Measurements from ENCODE around the gene HNRNPDL. TPM values are rescaled to one million over a fixed set of nuclear protein-coding genes. Genes with fewer than 3 reads are reported as not detected.

Gene HNRNPDL
- polyA plus RNA-seq, 1 donor from 2014 or later = 1,146 TPM

DNA sequence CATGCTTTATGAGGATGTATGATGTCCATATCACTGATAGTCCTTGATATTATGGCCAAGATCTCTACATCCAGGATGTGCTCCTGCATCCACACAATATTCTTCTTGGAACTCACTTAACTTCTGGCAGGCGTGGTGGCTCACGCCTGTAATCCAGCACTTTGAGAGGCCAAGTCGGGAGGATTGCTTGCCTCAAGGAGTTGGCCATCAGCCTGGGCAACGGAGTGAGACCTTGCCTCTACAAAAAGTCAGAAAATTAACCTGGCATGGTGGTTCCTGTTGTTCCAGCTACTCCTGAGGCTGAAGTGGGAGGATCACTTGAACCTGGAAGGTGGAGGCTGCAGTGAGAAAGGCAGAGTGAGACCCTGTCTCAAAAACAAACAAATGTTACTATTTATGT is 54.2 kb downstream of the HNRNPDL start:
- TF ChIP-seq EP300 (conservative IDR thresholded peaks at IDR 0.05; ENCODE audit: poor library complexity, severe bottlenecking) = no peak
- no peak for TF ChIP-seq POLR2AphosphoS5 (IDR thresholded peaks at IDR 0.05)
- no peak for TF ChIP-seq MXI1 (conservative IDR thresholded peaks at IDR 0.05; ENCODE audit: poor library complexity, severe bottlenecking)
- TF ChIP-seq CTCF (IDR thresholded peaks at IDR 0.05; ENCODE audit: poor library complexity, severe bottlenecking) = no peak
- TF ChIP-seq SMC3 (conservative IDR thresholded peaks at IDR 0.05; ENCODE audit: poor library complexity) = no peak
- no peak for TF ChIP-seq REST (IDR thresholded peaks at IDR 0.05; ENCODE audit: borderline replicate concordance)
- TF ChIP-seq EZH2 (IDR thresholded peaks at IDR 0.05; ENCODE audit: borderline replicate concordance, insufficient read depth, low read length, poor library complexity, severe bottlenecking) = no peak
- no peak for TF ChIP-seq RAD21 (conservative IDR thresholded peaks at IDR 0.05)
- no peak for TF ChIP-seq TAF1 (IDR thresholded peaks at IDR 0.05; ENCODE audit: low read depth)
- Histone ChIP-seq H3K9ac (ENCODE audit: low read length) (no peak overlapping the region), H3K4me2 (ENCODE audit: low read length) (peak overlapping the region; percentile 67), H3K27me3 (ENCODE audit: insufficient read depth, low read depth, low read length) (no peaks in the 10 kb centered on the region), H3K79me2 (replicated peaks; ENCODE audit: insufficient read depth, low read length) (peaks cover 55% of the 10 kb centered on the region), H3K27ac (ENCODE audit: low read length) (no peak overlapping the region), H3K9me2 (ENCODE audit: insufficient read depth, low read length) (no peaks in the 10 kb centered on the region), H4K20me1 (ENCODE audit: insufficient read depth) (peaks cover 19% of the 10 kb centered on the region), H3K4me3 (ENCODE audit: low read length) (peak overlapping the region; percentile 76), H3K9me3 (ENCODE audit: low read length) (no peaks in the 10 kb centered on the region), H2AFZ (ENCODE audit: low read depth, low read length) (no peak overlapping the region), H3K36me3 (ENCODE audit: insufficient read depth, low read length) (no peaks in the 10 kb centered on the region), H3F3A (ENCODE audit: insufficient read depth, low read length, poor library complexity, severe bottlenecking) (peaks cover 4% of the 10 kb centered on the region)

GRCh38 chr4:82373816-82374625 is 56.2 kb downstream of the HNRNPDL start, which contains the start of gene HNRNPD:
HNRNPD (minus strand) TSS chr4:82373991; CDS start chr4:82373678, 313 bp downstream.
- Histone ChIP-seq H3K4me2 (ENCODE audit: low read length) (peak within 1 kb of the TSS; percentile 48), H3K36me3 (ENCODE audit: insufficient read depth, low read length) (no peaks in the 10 kb centered on the region), H3K4me3 (ENCODE audit: low read length) (peak within 1 kb of the TSS; percentile 76), H3K79me2 (replicated peaks; ENCODE audit: insufficient read depth, low read length) (peaks cover 76% of the 10 kb centered on the region), H3K27me3 (ENCODE audit: insufficient read depth, low read depth, low read length) (no peaks in the 10 kb centered on the region), H2AFZ (ENCODE audit: low read depth, low read length) (peak within 1 kb of the TSS; percentile 95), H3F3A (ENCODE audit: insufficient read depth, low read length, poor library complexity, severe bottlenecking) (peaks cover 4% of the 10 kb centered on the region), H3K9me3 (ENCODE audit: low read length) (no peaks in the 10 kb centered on the region), H3K9ac (ENCODE audit: low read length) (peak within 1 kb of the TSS; percentile 100), H4K20me1 (ENCODE audit: insufficient read depth) (peaks cover 33% of the 10 kb centered on the region), H3K9me2 (ENCODE audit: insufficient read depth, low read length) (no peaks in the 10 kb centered on the region), H3K27ac (ENCODE audit: low read length) (peak within 1 kb of the TSS; percentile 98)
- no peak for TF ChIP-seq EZH2 (IDR thresholded peaks at IDR 0.05; ENCODE audit: borderline replicate concordance, insufficient read depth, low read length, poor library complexity, severe bottlenecking)
- peak; percentile 73 for TF ChIP-seq EP300 (conservative IDR thresholded peaks at IDR 0.05; ENCODE audit: poor library complexity, severe bottlenecking)
- TF ChIP-seq POLR2AphosphoS5 (IDR thresholded peaks at IDR 0.05) = peak; percentile 85
- TF ChIP-seq TAF1 (IDR thresholded peaks at IDR 0.05; ENCODE audit: low read depth) = peak; percentile 53
- peak; percentile 77 for TF ChIP-seq MXI1 (conservative IDR thresholded peaks at IDR 0.05; ENCODE audit: poor library complexity, severe bottlenecking)
- peak; percentile 79 for TF ChIP-seq REST (IDR thresholded peaks at IDR 0.05; ENCODE audit: borderline replicate concordance)
- TF ChIP-seq SMC3 (conservative IDR thresholded peaks at IDR 0.05; ENCODE audit: poor library complexity) = peak; percentile 36
- TF ChIP-seq RAD21 (conservative IDR thresholded peaks at IDR 0.05) = peak; percentile 49
- no peak for TF ChIP-seq CTCF (IDR thresholded peaks at IDR 0.05; ENCODE audit: poor library complexity, severe bottlenecking)

Measured in neural cell (in vitro differentiated cells).